ENCODE results near the gene MED15.

The MED15 gene, protein sequence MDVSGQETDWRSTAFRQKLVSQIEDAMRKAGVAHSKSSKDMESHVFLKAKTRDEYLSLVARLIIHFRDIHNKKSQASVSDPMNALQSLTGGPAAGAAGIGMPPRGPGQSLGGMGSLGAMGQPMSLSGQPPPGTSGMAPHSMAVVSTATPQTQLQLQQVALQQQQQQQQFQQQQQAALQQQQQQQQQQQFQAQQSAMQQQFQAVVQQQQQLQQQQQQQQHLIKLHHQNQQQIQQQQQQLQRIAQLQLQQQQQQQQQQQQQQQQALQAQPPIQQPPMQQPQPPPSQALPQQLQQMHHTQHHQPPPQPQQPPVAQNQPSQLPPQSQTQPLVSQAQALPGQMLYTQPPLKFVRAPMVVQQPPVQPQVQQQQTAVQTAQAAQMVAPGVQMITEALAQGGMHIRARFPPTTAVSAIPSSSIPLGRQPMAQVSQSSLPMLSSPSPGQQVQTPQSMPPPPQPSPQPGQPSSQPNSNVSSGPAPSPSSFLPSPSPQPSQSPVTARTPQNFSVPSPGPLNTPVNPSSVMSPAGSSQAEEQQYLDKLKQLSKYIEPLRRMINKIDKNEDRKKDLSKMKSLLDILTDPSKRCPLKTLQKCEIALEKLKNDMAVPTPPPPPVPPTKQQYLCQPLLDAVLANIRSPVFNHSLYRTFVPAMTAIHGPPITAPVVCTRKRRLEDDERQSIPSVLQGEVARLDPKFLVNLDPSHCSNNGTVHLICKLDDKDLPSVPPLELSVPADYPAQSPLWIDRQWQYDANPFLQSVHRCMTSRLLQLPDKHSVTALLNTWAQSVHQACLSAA

DNA sequence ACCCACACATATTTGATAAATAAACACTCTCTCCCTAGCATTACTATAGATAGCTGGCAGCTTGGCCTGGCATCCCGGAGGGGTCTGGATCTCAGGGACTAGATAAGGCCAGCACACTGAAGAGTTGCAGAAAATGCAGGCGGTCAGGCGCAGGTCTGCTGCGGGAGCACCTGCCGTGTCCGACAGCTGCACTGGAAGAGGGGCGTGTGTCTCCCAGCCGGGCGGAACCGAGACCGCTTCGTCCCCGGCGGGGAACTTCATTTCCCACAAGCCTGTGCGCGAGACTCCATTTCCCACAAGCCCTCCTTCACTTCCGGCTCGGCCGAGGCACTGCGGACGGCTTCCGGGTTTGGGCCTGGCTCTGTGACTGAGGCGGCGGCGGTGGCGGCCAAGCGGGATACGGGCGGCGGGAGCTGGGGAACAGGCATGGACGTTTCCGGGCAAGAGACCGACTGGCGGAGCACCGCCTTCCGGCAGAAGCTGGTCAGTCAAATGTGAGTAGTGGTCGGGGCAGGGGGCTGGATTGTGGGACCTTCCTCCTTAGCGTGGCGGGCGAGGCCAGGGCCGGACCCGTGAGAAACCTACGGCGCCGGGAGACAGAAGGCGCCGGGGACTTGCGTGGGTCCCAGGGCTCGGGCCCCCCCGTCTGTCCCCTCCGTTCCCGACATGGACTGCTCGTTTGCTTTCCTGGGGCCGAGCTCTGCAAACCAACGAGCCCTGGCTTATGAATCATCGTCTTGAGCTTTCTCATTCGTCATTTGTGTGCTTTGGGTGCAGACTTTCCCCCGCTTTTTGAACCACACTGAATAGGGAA, at the start of gene MED15:
TSS of gene MED15 (plus strand) at position 358 of the 814 bp plus-strand sequence. CDS start at position 427, 69 bp downstream.
- H3K4me3 ChIP-seq (replicated peaks; ENCODE audit: low read depth, low read length), result peak within 1 kb of the TSS; percentile 84
- peak; percentile 90 for DNase-seq (ENCODE audit: extremely low read depth, insufficient read length)
- H3K36me3 ChIP-seq (ENCODE audit: control insufficient read depth, insufficient read depth, low read length), result no peaks in the 10 kb centered on the region; the same call in 1 of the 2 replicates
- TF ChIP-seq, protein P1, sequence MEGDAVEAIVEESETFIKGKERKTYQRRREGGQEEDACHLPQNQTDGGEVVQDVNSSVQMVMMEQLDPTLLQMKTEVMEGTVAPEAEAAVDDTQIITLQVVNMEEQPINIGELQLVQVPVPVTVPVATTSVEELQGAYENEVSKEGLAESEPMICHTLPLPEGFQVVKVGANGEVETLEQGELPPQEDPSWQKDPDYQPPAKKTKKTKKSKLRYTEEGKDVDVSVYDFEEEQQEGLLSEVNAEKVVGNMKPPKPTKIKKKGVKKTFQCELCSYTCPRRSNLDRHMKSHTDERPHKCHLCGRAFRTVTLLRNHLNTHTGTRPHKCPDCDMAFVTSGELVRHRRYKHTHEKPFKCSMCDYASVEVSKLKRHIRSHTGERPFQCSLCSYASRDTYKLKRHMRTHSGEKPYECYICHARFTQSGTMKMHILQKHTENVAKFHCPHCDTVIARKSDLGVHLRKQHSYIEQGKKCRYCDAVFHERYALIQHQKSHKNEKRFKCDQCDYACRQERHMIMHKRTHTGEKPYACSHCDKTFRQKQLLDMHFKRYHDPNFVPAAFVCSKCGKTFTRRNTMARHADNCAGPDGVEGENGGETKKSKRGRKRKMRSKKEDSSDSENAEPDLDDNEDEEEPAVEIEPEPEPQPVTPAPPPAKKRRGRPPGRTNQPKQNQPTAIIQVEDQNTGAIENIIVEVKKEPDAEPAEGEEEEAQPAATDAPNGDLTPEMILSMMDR (IDR thresholded peaks at IDR 0.05; ENCODE audit: insufficient read depth, low read length, poor library complexity, severe bottlenecking), result no peak
- H3K27me3 ChIP-seq (replicated peaks; ENCODE audit: control insufficient read depth, insufficient read depth, low read length), result no peaks in the 10 kb centered on the region

- H3K27me3 ChIP-seq (replicated peaks; ENCODE audit: control insufficient read depth, insufficient read depth, low read length), result no peaks in the 10 kb centered on the region
- TF ChIP-seq, protein P1 (IDR thresholded peaks at IDR 0.05; ENCODE audit: insufficient read depth, low read length, poor library complexity, severe bottlenecking), result no peak
- no peak for DNase-seq (ENCODE audit: extremely low read depth, insufficient read length)
- peaks cover 5% of the 10 kb centered on the region for H3K36me3 ChIP-seq (ENCODE audit: control insufficient read depth, insufficient read depth, low read length)
- no peak overlapping the region for H3K4me3 ChIP-seq (replicated peaks; ENCODE audit: low read depth, low read length)
These were observed 48.8 kb upstream of the MED15 start for GRCh38 chr22:20458530-20459151.

DNA sequence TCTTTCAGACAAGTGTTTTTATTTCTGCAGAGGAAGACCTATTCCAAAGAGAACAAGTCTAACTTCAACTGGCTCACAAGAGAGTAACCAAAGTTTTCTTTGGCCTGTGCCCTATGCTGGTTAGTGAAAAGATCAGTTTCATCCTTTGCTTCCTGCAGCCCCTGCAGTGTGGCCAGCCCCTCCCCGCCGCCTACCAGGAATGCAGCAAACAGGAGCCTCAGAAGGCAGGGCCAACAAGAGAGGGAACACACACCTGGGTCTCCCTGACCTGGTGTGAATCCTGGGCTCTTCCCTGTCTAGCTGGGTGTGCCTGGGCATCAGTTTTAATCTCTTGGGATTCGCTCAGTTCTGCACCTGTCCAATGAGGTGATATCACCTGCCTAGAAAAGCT, 48.3 kb upstream of the MED15 start:
- no peak for DNase-seq (ENCODE audit: extremely low read depth, insufficient read length)
- Histone ChIP-seq H3K27me3 (replicated peaks; ENCODE audit: control insufficient read depth, insufficient read depth, low read length) (no peaks in the 10 kb centered on the region), H3K4me3 (replicated peaks; ENCODE audit: low read depth, low read length) (no peak overlapping the region), H3K36me3 (ENCODE audit: control insufficient read depth, insufficient read depth, low read length) (peaks cover 5% of the 10 kb centered on the region)
- TF ChIP-seq, protein P1 (IDR thresholded peaks at IDR 0.05; ENCODE audit: insufficient read depth, low read length, poor library complexity, severe bottlenecking), result no peak

DNA sequence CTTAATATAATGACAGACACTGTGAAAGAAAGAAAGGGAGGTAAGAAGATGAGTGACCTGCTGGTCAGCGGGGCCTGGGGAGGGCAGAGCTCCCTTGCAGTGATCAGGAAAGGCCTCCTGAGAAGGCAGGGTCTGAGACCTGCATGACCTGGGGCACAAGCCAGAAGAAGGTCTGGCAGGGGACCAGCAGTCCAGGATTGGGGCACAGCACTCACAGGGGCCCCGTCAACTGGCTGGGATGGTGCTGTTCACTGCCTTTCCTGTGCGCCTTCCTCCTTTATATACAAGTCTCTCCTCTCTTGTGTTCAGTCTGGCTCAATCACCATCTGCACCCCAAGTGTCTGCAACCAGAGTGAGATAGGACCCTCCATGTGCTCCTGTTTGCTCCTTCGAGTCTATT, 47.5 kb upstream of the MED15 start:
- no peak for DNase-seq (ENCODE audit: extremely low read depth, insufficient read length)
- H3K4me3 ChIP-seq (replicated peaks; ENCODE audit: low read depth, low read length), result no peak overlapping the region
- TF ChIP-seq, protein P1 (IDR thresholded peaks at IDR 0.05; ENCODE audit: insufficient read depth, low read length, poor library complexity, severe bottlenecking), result no peak
- no peaks in the 10 kb centered on the region for H3K27me3 ChIP-seq (replicated peaks; ENCODE audit: control insufficient read depth, insufficient read depth, low read length)
- peaks cover 5% of the 10 kb centered on the region for H3K36me3 ChIP-seq (ENCODE audit: control insufficient read depth, insufficient read depth, low read length)
